ENCODE results near the gene VPS52. TPM values are rescaled to one million over a fixed set of nuclear protein-coding genes. Genes with fewer than 3 reads are reported as not detected.
"Not testable (repeated sequence)": the region's sequence is repeated elsewhere in the genome, so short reads cannot be mapped to it uniquely, and the experiment has no call there.

Gene VPS52
- total RNA-seq, 1 donor: 40.5 TPM

DNA sequence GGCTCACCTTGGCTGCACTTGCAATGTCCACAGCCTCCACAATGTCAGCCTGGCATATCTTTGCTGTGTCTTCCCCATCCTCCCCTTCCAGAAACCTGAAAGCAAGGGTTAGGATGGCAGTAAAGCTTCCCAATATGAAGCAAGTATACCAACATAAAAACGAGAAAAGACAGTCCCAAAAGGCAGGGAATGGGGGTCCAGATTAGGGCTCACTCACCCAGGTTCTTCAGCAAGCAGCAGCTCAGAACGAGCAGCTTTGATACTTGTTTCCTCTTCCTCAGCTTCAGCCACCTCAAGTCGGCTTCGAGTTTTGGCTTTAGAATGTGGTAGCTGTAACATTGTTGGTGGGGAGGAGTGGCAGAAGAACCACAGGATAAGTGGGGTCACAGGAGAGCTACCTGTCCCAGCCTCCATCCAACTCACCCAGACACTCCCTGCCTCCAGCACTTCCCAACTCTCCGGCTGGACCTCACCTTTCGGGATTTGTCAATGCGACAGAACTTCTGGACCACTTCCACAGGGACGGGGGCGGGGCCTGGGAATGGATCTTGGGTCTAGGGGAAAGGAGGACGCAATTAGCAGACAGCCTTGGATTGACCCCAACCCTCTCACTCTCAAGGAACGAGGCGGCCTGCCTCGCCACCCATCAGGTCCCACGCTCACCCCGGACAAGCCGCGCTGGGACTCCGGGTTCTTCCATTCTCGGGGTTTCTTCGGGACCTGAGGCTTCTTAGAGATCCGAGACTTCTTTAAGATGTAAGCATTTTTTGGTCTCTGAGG, 16.7 kb upstream of the VPS52 start:
- no peak for DNase-seq (ENCODE audit: low read depth)
- H3K4me3 ChIP-seq (ENCODE audit: low read depth, low read length): peak overlapping the region; percentile 94
- TF ChIP-seq, protein P1, sequence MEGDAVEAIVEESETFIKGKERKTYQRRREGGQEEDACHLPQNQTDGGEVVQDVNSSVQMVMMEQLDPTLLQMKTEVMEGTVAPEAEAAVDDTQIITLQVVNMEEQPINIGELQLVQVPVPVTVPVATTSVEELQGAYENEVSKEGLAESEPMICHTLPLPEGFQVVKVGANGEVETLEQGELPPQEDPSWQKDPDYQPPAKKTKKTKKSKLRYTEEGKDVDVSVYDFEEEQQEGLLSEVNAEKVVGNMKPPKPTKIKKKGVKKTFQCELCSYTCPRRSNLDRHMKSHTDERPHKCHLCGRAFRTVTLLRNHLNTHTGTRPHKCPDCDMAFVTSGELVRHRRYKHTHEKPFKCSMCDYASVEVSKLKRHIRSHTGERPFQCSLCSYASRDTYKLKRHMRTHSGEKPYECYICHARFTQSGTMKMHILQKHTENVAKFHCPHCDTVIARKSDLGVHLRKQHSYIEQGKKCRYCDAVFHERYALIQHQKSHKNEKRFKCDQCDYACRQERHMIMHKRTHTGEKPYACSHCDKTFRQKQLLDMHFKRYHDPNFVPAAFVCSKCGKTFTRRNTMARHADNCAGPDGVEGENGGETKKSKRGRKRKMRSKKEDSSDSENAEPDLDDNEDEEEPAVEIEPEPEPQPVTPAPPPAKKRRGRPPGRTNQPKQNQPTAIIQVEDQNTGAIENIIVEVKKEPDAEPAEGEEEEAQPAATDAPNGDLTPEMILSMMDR (IDR thresholded peaks at IDR 0.05; ENCODE audit: insufficient read depth, low read length): no peak

DNA sequence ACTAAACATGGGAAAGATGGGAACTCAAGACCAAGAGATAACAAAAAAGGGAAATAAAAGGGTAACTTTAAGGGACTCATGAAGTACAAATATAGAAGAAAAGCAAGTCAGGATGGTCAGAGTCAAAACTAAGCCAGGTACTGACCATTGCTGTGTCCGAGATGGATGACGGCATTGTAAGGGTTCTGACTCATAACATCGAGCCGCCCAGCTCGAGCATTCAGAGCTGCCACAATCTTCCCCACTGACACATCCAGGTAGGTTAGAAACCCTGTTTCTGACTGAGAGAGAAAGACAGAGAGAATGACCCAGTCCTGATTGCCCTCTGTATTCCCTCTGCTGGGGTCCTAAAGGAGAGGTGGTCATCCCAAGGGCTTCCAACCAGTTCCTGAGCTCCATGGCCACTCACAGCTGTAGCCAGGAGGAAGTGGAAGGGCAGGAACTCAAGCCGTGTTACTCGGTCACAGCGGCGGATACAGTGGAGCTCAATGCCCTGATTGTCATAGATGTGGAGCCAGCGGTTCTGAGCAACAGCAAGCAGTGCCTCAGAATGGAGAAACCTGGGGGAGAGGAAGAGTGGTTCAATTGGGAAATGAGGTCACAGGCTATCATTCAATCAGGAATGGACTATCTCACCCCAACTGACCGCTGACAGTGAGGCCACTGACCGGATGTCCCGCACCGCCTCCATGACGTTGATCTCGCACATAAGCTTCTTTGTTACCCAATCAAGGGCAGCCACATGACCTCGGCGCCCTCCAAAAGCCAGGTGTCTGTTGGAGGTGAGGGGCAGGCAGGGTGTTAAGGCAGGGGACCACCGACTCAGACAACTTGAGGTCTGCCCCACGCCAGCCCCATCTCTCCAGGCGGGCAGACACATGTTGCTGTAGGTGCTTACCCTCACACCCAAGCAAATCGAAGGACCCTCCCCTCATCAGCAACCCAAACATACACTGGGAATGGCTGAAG, 15.6 kb upstream of the VPS52 start:
- TF ChIP-seq, protein P1 (IDR thresholded peaks at IDR 0.05; ENCODE audit: insufficient read depth, low read length): no peak
- no peak for DNase-seq (ENCODE audit: low read depth)
- no peak overlapping the region for H3K4me3 ChIP-seq (ENCODE audit: low read depth, low read length)

DNA sequence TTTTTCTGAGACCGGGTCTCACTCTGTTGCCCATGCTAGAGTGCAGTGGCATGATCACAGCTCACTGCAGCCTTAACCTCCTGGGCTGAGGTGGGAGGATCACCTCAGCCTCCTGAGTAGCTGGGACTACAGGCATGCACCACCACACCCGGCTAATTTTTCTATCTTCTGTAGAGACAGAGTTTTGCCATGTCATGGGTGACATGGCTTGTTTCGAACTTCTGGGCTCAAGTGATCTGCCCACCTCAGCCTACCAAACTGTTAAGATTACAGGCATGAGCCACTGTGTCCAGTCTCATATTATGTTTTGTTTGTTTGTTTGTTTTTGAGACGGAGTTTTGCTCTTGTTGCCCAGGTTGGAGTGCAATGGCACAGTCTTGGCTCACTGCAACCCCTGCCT, 13.5 kb upstream of the VPS52 start:
- DNase-seq (ENCODE audit: low read depth); H3K4me3 ChIP-seq (ENCODE audit: low read depth, low read length): not testable (repeated sequence)

DNA sequence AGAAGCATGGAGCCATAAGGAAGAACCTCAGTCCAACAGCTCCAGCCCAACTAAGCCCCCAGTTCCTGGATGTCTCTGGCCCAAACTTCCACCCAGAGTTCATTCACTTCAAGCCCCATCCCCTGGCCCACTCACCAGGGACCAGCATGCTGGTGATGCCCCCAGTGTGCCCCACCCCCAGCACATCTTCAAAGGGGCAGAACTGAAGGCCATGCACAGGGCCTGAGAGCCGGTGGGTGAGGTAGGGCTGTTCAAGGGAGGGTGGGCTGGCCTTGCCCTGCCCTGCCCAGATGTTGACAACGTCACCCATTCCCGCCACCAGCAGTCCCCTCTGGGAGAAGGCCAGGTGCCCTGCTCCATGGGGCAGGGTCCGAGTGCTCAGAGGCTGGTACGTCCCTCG, 8.9 kb upstream of the VPS52 start:
- TF ChIP-seq, protein P1 (IDR thresholded peaks at IDR 0.05; ENCODE audit: insufficient read depth, low read length): no peak
- no peak for DNase-seq (ENCODE audit: low read depth)
- no peak overlapping the region for H3K4me3 ChIP-seq (ENCODE audit: low read depth, low read length)

DNA sequence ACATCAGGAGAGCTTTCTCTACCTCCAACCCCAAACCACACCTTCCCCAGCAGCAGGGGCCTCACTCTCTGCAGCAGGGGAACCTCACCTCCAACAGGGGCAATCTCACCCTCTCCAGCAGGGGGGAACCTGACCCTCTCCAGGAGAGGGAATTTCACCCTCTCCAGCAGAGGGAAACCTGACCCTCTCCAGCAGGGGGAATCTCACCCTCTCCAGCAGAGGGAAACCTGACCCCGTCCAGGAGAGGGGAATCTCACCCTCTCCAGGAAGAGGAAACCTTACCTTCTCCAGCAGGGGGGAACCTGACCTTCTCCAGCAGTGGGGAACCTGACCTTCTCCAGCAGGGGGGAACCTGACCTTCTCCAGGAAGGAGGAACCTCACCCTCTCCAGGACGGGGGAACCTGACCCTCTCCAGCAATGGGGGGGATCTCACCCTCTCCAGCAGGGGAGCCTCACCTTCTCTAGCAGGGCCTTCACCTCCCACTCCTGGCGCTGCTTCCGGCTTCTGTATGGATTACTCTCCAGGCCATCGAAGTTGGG, 8.4 kb upstream of the VPS52 start:
- no peak overlapping the region for H3K4me3 ChIP-seq (ENCODE audit: low read depth, low read length)

DNA sequence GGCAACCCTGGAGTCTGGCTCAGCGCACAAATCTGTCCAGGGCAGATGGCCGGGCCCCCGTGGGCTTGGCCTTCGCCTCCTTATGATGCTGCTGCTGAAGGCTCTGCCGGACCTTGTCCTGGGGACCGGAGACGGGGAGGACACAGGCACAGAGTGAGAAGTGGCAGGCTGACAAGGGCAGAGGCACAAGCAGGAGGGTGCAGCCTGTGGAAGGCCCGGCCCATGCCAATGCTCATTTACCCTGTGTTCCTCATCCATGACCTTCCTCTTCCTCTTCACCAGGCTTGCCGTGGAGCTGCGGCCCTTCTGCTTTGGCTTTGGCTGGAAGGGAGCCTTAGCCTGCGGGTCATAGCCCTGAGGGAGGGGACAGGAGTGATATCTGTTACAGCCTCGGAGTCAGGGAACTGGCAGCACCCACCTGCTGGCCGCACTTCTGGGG, 7.6 kb upstream of the VPS52 start:
- no peak for DNase-seq (ENCODE audit: low read depth)
- H3K4me3 ChIP-seq (ENCODE audit: low read depth, low read length): no peak overlapping the region
- TF ChIP-seq, protein P1 (IDR thresholded peaks at IDR 0.05; ENCODE audit: insufficient read depth, low read length): no peak

More for the DNA sequence above, 8.4 kb upstream of the VPS52 start:
- DNase-seq (ENCODE audit: low read depth): peak; percentile 40
- TF ChIP-seq, protein P1 (IDR thresholded peaks at IDR 0.05; ENCODE audit: insufficient read depth, low read length): peak; percentile 60

DNA sequence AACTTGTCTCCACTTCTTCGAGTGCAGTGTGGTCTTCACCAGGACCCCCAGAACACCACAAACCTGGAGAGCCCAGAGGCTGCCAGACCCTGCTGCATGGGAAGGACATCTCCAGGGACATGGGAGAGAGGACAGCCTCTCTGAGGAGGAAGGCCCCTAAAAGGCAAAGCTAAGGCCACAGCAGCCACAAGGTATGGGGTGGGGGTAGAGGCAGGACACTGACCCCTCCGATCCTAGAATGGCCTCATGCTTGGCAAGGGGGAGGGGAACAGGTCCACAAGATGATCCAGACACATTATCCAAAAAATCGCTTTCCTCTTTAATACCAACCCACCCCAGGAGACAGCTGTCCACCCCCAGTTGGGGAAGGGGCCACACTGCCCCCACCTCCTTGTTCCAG, 7.1 kb upstream of the VPS52 start:
- DNase-seq (ENCODE audit: low read depth): no peak
- no peak overlapping the region for H3K4me3 ChIP-seq (ENCODE audit: low read depth, low read length)
- TF ChIP-seq, protein P1 (IDR thresholded peaks at IDR 0.05; ENCODE audit: insufficient read depth, low read length): no peak
